WTC11 (cell line): ENCODE results near the gene NES. TPM values are rescaled to one million over a fixed set of nuclear protein-coding genes. Genes with fewer than 3 reads are reported as not detected.
A peak's percentile ranks its signal among the peaks of the same experiment; 100 is the strongest.

ENCODE experiments used
- ATAC-seq: fragments of 200-7000 bp; cut with Tn5 transposase; 2 replicates; pipeline ENCODE4 v1.10.0; 2021; ENCODE audit warnings: mild to moderate bottlenecking, moderate library complexity
- CTCF ChIA-PET: fragments of 300-600 bp; sonication (Branson Sonifier 250); formaldehyde crosslinking; loops from one replicate; lab custom pipeline; 2021; ENCODE audit warnings: antibody characterized with exemption; lab: Charles Lee
- POLR2A ChIA-PET: fragments of 350-600 bp; sonication (Branson Sonifier 250); formaldehyde crosslinking; loops from one replicate; lab custom pipeline; 2021; ENCODE audit warnings: antibody characterized with exemption; lab: Charles Lee
- DNase-seq: peaks from one replicate; pipeline ENCODE4 v3.0.0; 2021; ENCODE audit warnings: low spot score
- H3K27ac Mint-ChIP-seq: 2 replicates; pipeline ENCODE4 v1.8.0; 2021; ENCODE audit warnings: mixed read lengths
- H3K27me3 Mint-ChIP-seq: 2 replicates; pipeline ENCODE4 v1.8.0; 2021; ENCODE audit warnings: low read depth, mild to moderate bottlenecking, moderate library complexity, mixed read lengths
- H3K36me3 Mint-ChIP-seq: 2 replicates; pipeline ENCODE4 v1.8.0; 2021; ENCODE audit warnings: mixed read lengths
- H3K4me1 Mint-ChIP-seq: 2 replicates; pipeline ENCODE4 v1.8.0; 2022; ENCODE audit warnings: mixed read lengths
- H3K4me3 Mint-ChIP-seq: 2 replicates; pipeline ENCODE4 v1.8.0; 2021; ENCODE audit warnings: mild to moderate bottlenecking, moderate library complexity, mixed read lengths
- H3K9me3 Mint-ChIP-seq: 2 replicates; pipeline ENCODE4 v1.8.0; 2021; ENCODE audit warnings: mixed read lengths
- JAZF1 ChIP-seq: fragments of 250-450 bp; sonication (Bioruptor Pico); IDR thresholded peaks from 2 replicates; pipeline ENCODE4 v1.9.0; 2021; ENCODE audit warnings: moderate library complexity, mild to moderate bottlenecking, inconsistent platforms
- KAT7 ChIP-seq: sonication (generic); formaldehyde crosslinking; IDR thresholded peaks from 2 replicates; pipeline ENCODE4 v1.8.1; 2023; ENCODE audit warnings: missing genetic modification reagents, mild to moderate bottlenecking, borderline replicate concordance
- NR3C1 ChIP-seq: sonication (generic); formaldehyde crosslinking; conservative IDR thresholded peaks from 2 replicates; pipeline ENCODE4 v1.8.1; 2023; ENCODE audit warnings: low read depth, mild to moderate bottlenecking, missing genetic modification reagents
- SMAD4 ChIP-seq: sonication (generic); formaldehyde crosslinking; IDR thresholded peaks from 2 replicates; pipeline ENCODE4 v1.8.0; 2022; ENCODE audit warnings: mild to moderate bottlenecking, missing genetic modification reagents
- SOX15 ChIP-seq: fragments of 250-450 bp; sonication (Bioruptor Pico); IDR thresholded peaks from 2 replicates; pipeline ENCODE4 v1.9.0; 2021; ENCODE audit warnings: mild to moderate bottlenecking
- SP1 ChIP-seq: sonication (generic); formaldehyde crosslinking; conservative IDR thresholded peaks from 2 replicates; pipeline ENCODE4 v1.8.1; 2022; ENCODE audit warnings: missing genetic modification reagents
- ZNF138 ChIP-seq: sonication (generic); formaldehyde crosslinking; conservative IDR thresholded peaks from 2 replicates; pipeline ENCODE4 v1.8.1; 2022; ENCODE audit warnings: mild to moderate bottlenecking, moderate library complexity, missing genetic modification reagents
- ZNF263 ChIP-seq: sonication (generic); formaldehyde crosslinking; IDR thresholded peaks from 2 replicates; pipeline ENCODE4 v1.8.1; 2022; ENCODE audit warnings: low read depth, mild to moderate bottlenecking, moderate library complexity, missing genetic modification reagents
- ZNF416 ChIP-seq: fragments of 250-450 bp; sonication (Bioruptor Pico); IDR thresholded peaks from 2 replicates; pipeline ENCODE4 v1.9.0; 2021; ENCODE audit warnings: mild to moderate bottlenecking, inconsistent platforms
- ZNF671 ChIP-seq: fragments of 250-450 bp; sonication (Bioruptor Pico); IDR thresholded peaks from 2 replicates; pipeline ENCODE4 v1.8.0; 2021; ENCODE audit warnings: mild to moderate bottlenecking
- total RNA-seq: library from RNA; stranded (reverse); gene quantifications from 3 replicates; pipeline ENCODE4 v1.2.3, GENCODE V29; 2021
- TF ChIP-seq, protein P1 (sequence below): fragments of 250-450 bp; sonication (Bioruptor Pico); IDR thresholded peaks from 2 replicates; pipeline ENCODE4 v1.9.0; 2021; ENCODE audit warnings: moderate library complexity, mild to moderate bottlenecking, inconsistent platforms, borderline replicate concordance
- TF ChIP-seq, protein P2 (sequence below): sonication (generic); formaldehyde crosslinking; IDR thresholded peaks from 2 replicates; pipeline ENCODE4 v1.8.1; 2022; ENCODE audit warnings: low read depth, mild to moderate bottlenecking, moderate library complexity, missing genetic modification reagents, borderline replicate concordance
- TF ChIP-seq, protein P3 (sequence below): fragments of 250-450 bp; sonication (Bioruptor Pico); IDR thresholded peaks from 2 replicates; pipeline ENCODE4 v1.9.0; 2021; ENCODE audit warnings: mild to moderate bottlenecking
- TF ChIP-seq, protein P4 (sequence below): fragments of 250-450 bp; sonication (Bioruptor Pico); IDR thresholded peaks from 2 replicates; pipeline ENCODE4 v2.1.2; 2022; ENCODE audit warnings: mild to moderate bottlenecking, moderate library complexity
- TF ChIP-seq, protein P5 (sequence below): sonication (generic); formaldehyde crosslinking; IDR thresholded peaks from 2 replicates; pipeline ENCODE4 v1.8.1; 2023; ENCODE audit warnings: mild to moderate bottlenecking, missing genetic modification reagents, moderate library complexity
- TF ChIP-seq, protein P6 (sequence below): sonication (generic); formaldehyde crosslinking; IDR thresholded peaks from 2 replicates; pipeline ENCODE4 v1.8.1; 2023; ENCODE audit warnings: mild to moderate bottlenecking, missing genetic modification reagents, borderline replicate concordance
- TF ChIP-seq, protein P7 (sequence below): sonication (generic); formaldehyde crosslinking; IDR thresholded peaks from 2 replicates; pipeline ENCODE4 v1.8.0; 2022; ENCODE audit warnings: mild to moderate bottlenecking, missing genetic modification reagents

The NES gene
- total RNA-seq, 1 experiment from 2014 or later, result 127 TPM

DNA sequence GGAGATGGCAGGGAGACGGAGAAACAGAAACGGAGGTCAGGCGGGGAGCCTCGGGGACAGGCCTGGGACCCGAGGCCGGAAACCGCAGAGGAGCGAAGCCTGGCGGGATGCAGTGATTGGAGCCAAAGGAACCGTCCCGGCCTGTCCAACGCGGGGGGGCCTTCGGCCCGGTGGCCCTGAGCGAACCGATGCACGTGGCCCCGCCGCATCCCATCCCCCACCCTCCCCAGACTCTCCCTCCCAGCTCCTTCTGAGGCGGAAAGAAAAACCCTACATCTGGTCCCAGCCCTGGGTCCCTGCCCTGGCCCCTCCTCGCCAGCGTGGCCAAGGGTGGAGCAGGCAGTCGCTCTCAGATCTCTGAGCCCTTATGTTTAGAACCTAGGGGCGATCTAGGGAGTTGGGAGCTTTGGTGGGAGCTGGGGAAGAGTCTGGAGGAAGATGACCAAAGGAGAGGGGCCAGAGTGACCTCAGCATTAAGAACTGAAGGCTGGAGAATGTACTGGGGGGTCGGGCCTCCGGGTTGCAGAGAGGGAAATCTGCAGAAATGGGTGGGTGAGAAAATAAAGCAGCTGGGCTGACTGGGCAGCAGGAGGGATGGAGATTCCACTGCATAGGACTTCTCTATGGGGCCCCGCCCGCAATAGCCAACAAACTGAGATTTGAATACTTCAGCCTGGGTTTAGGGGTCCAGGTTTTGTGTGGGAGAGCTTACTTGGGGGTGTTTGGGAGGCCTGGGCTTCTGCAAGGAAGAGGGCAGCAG lies 29.6 kb upstream of the NES start:
- CTCF ChIA-PET, result interaction anchor here (0.6 to 25.2 kb wide), 33 partner anchors 9 to 394 kb away, joined by 3 to 1553 read pairs (median 8); partner anchors contain the start of genes HAPLN2, HDGF, INSRR and ISG20L2
- DNase-seq, result peak; percentile 78
- H3K4me1 Mint-ChIP-seq, result peaks cover 64% of the 10 kb centered on the region

DNA sequence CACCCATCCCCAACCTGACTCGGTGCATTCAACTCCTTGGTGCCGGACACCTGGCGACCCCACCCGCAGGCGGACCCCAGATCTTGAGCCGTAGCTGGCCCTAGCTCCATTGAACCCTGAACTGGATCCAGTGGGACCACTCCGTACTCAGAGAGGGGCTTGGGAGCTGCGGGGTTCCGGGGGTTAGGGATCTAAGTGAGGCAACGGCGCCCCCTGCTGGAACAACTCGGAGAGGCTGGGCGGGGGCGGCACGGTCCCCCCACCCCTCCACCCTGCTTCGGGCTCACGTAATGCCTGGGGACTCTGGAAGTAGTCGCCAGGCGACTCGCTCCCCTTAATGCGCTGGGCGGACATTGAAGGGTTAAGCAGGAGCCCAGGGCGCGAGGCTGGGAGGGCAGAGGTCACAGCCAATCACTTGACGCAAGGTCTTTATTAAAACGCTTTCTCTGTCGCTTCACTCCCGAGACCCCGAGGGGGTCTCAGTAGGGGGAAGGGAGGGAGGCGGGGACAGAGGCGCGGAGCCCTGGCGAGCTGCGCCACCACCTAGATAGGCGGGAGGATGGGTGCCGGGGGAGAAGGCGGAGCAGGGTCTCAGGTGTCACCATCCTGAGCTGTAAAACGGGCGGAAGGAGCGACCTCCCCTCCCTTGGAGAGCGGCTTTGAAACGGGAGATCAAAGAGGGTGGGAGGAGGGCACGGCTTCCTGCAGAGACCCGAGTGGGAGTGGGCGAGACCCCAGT lies 28.9 kb upstream of the NES start:
- Mint-ChIP-seq H3K9me3 (no peaks in the 10 kb centered on the region), H3K36me3 (peaks cover 7% of the 10 kb centered on the region), H3K27ac (peak overlapping the region; percentile 96), H3K27me3 (peaks cover 23% of the 10 kb centered on the region), H3K4me1 (peaks cover 62% of the 10 kb centered on the region), H3K4me3 (peak overlapping the region; percentile 84)
- ATAC-seq (peak; percentile 45), DNase-seq (peak; percentile 94)
- ChIA-PET POLR2A (interaction anchor here (0.5 to 5.4 kb wide), 18 partner anchors 9 to 82 kb away, joined by 3 to 195 read pairs (median 6); partner anchors contain the start of genes HDGF, ISG20L2, METTL25B and MRPL24), CTCF (interaction anchor here (0.6 to 25.2 kb wide), 46 partner anchors 9 to 249 kb away, joined by 3 to 1553 read pairs (median 6); partner anchors contain the start of genes BCAN, HAPLN2, HDGF and INSRR)
- TF ChIP-seq SMAD4 (CRISPR knock-in tag) (no peak), ZNF416 (CRISPR knock-in tag) (0 out of 2 replicates have a peak, but pooled peaks have one; percentile 64), SOX15 (CRISPR knock-in tag) (no peak), SP1 (CRISPR knock-in tag) (peak; percentile 49; the same call in 1 of the 2 replicates), ZNF671 (CRISPR knock-in tag) (0 out of 2 replicates have a peak, but pooled peaks have one; percentile 22), ZNF138 (CRISPR knock-in tag) (no peak), JAZF1 (CRISPR knock-in tag) (no peak)
- TF ChIP-seq, protein P1, sequence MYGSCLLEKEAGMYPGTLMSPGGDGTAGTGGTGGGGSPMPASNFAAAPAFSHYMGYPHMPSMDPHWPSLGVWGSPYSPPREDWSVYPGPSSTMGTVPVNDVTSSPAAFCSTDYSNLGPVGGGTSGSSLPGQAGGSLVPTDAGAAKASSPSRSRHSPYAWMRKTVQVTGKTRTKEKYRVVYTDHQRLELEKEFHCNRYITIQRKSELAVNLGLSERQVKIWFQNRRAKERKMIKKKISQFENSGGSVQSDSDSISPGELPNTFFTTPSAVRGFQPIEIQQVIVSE (CRISPR knock-in tag), result no peak
- TF ChIP-seq, protein P2, sequence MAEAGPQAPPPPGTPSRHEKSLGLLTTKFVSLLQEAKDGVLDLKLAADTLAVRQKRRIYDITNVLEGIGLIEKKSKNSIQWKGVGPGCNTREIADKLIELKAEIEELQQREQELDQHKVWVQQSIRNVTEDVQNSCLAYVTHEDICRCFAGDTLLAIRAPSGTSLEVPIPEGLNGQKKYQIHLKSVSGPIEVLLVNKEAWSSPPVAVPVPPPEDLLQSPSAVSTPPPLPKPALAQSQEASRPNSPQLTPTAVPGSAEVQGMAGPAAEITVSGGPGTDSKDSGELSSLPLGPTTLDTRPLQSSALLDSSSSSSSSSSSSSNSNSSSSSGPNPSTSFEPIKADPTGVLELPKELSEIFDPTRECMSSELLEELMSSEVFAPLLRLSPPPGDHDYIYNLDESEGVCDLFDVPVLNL (CRISPR knock-in tag), result no peak
- TF ChIP-seq, protein P3, sequence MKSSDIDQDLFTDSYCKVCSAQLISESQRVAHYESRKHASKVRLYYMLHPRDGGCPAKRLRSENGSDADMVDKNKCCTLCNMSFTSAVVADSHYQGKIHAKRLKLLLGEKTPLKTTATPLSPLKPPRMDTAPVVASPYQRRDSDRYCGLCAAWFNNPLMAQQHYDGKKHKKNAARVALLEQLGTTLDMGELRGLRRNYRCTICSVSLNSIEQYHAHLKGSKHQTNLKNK, result no peak

More for the DNA sequence above, 29.6 kb upstream of the NES start:
- Mint-ChIP-seq H3K9me3 (no peaks in the 10 kb centered on the region), H3K36me3 (peaks cover 4% of the 10 kb centered on the region; the same call in 1 of the 2 replicates), H3K27ac (peak overlapping the region; percentile 96)
- TF ChIP-seq, protein P4, sequence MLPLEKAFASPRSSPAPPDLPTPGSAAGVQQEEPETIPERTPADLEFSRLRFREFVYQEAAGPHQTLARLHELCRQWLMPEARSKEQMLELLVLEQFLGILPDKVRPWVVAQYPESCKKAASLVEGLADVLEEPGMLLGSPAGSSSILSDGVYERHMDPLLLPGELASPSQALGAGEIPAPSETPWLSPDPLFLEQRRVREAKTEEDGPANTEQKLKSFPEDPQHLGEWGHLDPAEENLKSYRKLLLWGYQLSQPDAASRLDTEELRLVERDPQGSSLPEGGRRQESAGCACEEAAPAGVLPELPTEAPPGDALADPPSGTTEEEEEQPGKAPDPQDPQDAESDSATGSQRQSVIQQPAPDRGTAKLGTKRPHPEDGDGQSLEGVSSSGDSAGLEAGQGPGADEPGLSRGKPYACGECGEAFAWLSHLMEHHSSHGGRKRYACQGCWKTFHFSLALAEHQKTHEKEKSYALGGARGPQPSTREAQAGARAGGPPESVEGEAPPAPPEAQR, result no peak
- TF ChIP-seq, protein P5, sequence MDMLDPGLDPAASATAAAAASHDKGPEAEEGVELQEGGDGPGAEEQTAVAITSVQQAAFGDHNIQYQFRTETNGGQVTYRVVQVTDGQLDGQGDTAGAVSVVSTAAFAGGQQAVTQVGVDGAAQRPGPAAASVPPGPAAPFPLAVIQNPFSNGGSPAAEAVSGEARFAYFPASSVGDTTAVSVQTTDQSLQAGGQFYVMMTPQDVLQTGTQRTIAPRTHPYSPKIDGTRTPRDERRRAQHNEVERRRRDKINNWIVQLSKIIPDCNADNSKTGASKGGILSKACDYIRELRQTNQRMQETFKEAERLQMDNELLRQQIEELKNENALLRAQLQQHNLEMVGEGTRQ (CRISPR knock-in tag), result 0 out of 2 replicates have a peak, but pooled peaks have one; percentile 12
- no peak for TF ChIP-seq ZNF263
- 0 out of 2 replicates have a peak, but pooled peaks have one; percentile 37 for TF ChIP-seq ZNF138 (CRISPR knock-in tag)
- TF ChIP-seq NR3C1, result 0 out of 2 replicates have a peak, but pooled peaks have one; percentile 48
- 0 out of 2 replicates have a peak, but pooled peaks have one; percentile 66 for TF ChIP-seq ZNF416 (CRISPR knock-in tag)
- TF ChIP-seq, protein P6, sequence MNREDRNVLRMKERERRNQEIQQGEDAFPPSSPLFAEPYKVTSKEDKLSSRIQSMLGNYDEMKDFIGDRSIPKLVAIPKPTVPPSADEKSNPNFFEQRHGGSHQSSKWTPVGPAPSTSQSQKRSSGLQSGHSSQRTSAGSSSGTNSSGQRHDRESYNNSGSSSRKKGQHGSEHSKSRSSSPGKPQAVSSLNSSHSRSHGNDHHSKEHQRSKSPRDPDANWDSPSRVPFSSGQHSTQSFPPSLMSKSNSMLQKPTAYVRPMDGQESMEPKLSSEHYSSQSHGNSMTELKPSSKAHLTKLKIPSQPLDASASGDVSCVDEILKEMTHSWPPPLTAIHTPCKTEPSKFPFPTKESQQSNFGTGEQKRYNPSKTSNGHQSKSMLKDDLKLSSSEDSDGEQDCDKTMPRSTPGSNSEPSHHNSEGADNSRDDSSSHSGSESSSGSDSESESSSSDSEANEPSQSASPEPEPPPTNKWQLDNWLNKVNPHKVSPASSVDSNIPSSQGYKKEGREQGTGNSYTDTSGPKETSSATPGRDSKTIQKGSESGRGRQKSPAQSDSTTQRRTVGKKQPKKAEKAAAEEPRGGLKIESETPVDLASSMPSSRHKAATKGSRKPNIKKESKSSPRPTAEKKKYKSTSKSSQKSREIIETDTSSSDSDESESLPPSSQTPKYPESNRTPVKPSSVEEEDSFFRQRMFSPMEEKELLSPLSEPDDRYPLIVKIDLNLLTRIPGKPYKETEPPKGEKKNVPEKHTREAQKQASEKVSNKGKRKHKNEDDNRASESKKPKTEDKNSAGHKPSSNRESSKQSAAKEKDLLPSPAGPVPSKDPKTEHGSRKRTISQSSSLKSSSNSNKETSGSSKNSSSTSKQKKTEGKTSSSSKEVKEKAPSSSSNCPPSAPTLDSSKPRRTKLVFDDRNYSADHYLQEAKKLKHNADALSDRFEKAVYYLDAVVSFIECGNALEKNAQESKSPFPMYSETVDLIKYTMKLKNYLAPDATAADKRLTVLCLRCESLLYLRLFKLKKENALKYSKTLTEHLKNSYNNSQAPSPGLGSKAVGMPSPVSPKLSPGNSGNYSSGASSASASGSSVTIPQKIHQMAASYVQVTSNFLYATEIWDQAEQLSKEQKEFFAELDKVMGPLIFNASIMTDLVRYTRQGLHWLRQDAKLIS (CRISPR knock-in tag), result no peak
- TF ChIP-seq KAT7, result 0 out of 2 replicates have a peak, but pooled peaks have one; percentile 18
- TF ChIP-seq, protein P7, sequence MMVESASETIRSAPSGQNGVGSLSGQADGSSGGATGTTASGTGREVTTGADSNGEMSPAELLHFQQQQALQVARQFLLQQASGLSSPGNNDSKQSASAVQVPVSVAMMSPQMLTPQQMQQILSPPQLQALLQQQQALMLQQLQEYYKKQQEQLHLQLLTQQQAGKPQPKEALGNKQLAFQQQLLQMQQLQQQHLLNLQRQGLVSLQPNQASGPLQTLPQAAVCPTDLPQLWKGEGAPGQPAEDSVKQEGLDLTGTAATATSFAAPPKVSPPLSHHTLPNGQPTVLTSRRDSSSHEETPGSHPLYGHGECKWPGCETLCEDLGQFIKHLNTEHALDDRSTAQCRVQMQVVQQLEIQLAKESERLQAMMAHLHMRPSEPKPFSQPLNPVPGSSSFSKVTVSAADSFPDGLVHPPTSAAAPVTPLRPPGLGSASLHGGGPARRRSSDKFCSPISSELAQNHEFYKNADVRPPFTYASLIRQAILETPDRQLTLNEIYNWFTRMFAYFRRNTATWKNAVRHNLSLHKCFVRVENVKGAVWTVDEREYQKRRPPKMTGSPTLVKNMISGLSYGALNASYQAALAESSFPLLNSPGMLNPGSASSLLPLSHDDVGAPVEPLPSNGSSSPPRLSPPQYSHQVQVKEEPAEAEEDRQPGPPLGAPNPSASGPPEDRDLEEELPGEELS (CRISPR knock-in tag), result 0 out of 2 replicates have a peak, but pooled peaks have one; percentile 6
- TF ChIP-seq, all 79 proteins: peak for 6
- peak; percentile 3 for ATAC-seq
- Mint-ChIP-seq H3K27me3 (peaks cover 23% of the 10 kb centered on the region), H3K4me3 (peak overlapping the region; percentile 84)
- POLR2A ChIA-PET, result interaction anchor here (1.0 to 5.4 kb wide), 19 partner anchors 8 to 83 kb away, joined by 3 to 195 read pairs (median 7); partner anchors contain the start of genes HDGF, ISG20L2, METTL25B and MRPL24
